Myocyte (in vitro differentiated cells): ENCODE data around the gene NDUFB2. TPM values are rescaled to one million over a fixed set of nuclear protein-coding genes. Genes with fewer than 3 reads are reported as not detected.
"Not testable (repeated sequence)": the region's sequence is repeated elsewhere in the genome, so short reads cannot be mapped to it uniquely, and the experiment has no call there.

Source experiments
- DNase-seq: peaks from one replicate; pipeline ENCODE4 v3.0.0-alpha.2; 2012; ENCODE audit warnings: low read depth
- total RNA-seq: library from RNA; depleted of rRNA; stranded (reverse); fragments of >200 nt; gene quantifications from 2 replicates; pipeline ENCODE4 v1.2.3, GENCODE V29; 2014

NDUFB2 gene
- total RNA-seq, 1 donor from 2014 or later = 434 TPM

DNA sequence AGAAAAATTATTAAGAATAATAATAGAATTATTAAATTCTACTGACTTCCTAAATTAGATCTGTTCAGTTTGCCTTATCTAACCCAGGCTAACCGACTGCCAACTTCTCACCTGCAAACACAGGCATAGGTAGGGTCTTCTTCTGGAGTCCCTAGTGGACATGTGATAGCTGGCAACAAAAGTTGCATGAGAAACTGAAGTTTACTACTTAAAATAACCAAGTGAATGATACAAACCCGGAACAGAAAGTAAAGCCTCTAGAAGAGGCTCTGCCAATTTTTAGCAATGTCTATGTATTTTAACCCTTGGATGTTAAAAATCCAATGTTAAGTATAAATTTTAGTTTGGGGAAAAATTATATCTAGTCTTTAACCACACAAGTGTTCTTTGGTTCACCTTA is 37.6 kb downstream of the NDUFB2 start:
- no peak for DNase-seq

DNA sequence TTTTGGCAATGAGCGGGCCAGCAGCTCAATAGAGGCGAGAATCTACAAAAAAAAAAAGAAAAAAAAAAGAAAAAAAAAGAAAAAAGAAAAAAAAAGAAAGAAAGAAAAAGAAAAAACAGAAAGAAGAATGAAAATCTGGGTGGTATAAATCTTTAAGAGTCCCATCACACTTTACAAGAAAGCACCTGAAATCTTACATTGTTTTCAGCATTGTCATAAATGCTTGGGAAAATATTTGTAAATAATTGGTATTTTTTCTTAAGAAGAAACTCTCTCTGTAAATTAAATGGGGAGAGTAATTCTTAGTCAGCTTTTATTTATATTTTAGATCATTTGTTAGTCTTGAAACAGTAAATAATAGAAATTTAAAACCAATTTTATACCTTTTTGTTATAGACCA is 38.2 kb downstream of the NDUFB2 start:
- DNase-seq = no peak

DNA sequence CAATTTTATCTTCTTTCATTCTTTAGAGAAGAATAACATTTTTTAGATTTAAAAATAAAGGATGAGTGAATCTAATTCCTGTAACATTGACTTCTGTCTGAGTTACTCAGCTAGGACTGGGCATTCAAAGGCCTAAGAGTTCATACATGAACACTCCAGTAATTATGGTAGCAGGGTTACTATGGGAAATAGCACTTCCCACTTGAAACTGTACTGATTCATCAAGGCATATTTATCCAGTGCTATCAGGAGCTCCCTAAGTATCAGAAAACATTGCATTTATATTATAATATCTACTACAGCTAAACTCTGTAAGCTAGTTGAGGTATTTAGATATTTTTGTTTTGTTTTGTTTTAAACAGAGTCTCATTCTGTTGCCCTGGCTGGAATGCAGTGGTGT is 41.8 kb downstream of the NDUFB2 start:
- DNase-seq = no peak

DNA sequence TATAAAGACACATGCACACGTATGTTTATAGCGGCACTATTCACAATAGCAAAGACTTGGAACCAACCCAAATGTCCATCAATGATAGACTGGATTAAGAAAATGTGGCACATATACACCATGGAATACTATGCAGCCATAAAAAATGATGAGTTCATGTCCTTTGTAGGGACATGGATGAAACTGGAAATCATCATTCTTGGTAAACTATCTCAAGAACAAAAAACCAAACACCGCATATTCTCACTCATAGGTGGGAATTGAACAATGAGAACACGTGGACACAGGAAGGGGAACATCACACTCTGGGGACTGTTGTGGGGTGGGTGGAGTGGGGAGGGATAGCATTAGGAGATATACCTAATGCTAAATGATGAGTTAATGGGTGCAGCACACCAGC is 46.7 kb downstream of the NDUFB2 start:
- not testable (repeated sequence) for DNase-seq

DNA sequence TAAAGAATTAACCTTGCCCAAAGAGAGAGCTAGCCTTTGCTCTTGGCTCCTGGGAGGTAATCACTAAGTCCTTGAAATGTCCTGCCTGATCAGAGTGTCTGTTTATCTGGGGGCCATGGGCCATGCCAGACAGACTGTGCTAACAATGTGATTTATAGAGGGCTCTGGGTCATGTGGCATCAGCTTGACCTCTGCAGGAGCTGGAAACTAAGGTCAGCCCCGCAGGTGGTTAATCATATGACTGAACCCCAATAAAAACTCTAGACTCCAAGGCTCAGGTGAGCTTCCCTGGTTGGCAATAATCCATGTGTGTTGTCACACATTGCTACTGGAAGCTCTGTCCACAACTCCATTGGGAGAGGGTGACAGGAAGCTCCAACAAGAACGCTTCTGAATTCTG is 47.5 kb downstream of the NDUFB2 start:
- DNase-seq = no peak

DNA sequence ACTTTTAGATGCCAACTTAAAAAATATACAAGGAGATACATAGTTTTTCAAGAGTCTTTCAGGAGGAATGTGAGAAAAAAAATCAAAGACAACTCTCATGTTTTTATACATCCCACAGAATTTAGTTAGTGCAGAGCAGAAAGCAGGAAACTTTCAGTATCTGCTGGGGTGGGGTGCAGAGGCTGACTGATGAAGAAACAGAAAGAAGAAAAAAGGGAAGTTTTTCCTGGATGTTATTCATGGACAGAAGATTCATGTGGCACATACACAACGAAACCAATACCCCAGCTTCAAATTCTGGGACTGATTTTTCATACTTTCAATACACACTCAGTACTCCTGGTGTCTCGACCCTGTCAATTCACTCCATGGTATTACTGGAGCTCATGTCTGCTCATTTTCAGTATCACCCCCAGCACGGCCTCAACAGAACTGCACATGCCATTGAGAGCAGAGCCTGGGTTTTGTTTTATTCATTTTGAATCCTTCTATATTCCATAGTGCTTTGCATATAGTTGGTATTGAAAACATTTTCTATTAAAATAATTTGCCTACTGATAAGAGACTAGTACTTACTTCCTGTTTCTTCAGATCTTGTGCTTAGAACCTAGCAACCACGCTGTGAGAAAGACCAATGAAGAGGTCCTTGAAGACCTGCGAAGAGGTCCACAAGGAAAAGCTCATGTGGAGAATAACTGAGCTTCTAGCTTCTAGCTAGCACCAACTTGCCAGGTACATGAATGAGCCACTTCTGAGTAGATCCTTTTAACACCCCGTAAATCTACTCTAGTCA is 49.0 kb downstream of the NDUFB2 start:
- DNase-seq = no peak

DNA sequence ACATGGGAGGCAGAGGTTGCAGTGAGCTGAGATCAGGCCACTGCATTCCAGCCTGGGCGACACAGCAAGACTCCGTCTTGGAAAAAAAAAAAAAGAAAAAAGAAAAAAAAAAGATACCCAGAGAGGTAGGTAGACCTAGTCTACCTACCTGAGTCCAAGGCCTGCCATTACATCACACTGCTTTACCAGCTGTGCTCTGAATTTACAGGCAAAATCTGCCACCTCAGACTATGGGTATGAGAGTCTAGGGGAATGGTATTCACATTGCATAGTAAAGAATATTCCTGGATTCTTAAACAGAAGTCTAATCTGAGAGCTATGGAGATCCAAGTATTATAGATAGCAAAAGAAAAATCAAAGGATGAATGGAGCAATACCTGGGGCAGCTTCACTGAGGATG is 50.2 kb downstream of the NDUFB2 start:
- DNase-seq = no peak

DNA sequence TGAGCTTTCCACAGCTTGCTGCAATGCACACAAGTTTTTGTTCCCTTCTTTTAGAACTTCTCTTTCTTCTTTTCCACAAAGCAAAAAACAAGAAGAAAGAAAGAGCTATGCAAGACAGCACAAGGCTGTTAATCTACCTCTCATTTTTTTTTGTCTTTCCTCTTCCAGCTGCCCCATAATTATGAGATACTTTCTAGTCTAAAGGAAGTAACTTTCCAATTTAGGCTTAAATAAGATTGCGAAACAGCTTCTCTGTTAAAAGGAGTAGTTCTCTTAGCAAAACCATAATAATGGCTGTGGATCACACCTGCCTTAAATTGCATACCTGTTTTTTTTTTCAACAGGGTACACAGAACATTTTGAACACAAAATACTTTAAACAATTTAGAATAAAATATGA is 56.0 kb downstream of the NDUFB2 start:
- no peak for DNase-seq

DNA sequence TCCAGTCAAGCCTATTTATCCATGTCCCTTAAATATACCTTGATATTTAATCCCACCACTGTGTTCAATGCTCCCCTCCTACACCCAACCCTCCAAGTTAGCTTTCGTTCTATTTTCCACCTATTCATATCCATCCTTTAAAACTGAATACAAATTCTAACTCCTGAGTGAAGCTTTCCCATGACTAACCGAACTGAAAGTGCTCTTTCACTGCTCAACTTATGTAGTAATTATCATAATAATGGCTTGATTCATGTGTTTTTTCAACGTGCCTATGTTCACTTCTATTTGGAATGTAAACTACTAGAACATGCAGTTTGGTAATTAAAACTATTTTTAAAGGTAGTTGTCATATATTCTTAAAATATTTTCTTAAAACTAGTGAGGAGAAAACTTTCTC is 58.0 kb downstream of the NDUFB2 start:
- no peak for DNase-seq

Other genes with a start within 250 kb of the NDUFB2 start
- gene MKRN1, start 217.2 kb upstream of the NDUFB2 start, total RNA-seq = 67.7 and 68.2 TPM in 2 replicates
- gene DENND2A, start 55.9 kb upstream of the NDUFB2 start, total RNA-seq = 0.05 and 0.21 TPM in 2 replicates
- gene ADCK2, start 23.8 kb upstream of the NDUFB2 start, total RNA-seq = 14.4 and 16.0 TPM in 2 replicates
- gene BRAF, start 228.2 kb downstream of the NDUFB2 start, total RNA-seq = 16.8 and 18.1 TPM in 2 replicates